ENCODE measurements around the gene HOXA1.

The HOXA1 gene

GRCh38 chr7:27116962-27117886 is 21.4 kb upstream of the HOXA1 start:
- no peak for DNase-seq (ENCODE audit: low spot score)

- no peak for DNase-seq (ENCODE audit: low spot score)
Observed at GRCh38 chr7:27116031-27116961, 20.5 kb upstream of the HOXA1 start.

DNA sequence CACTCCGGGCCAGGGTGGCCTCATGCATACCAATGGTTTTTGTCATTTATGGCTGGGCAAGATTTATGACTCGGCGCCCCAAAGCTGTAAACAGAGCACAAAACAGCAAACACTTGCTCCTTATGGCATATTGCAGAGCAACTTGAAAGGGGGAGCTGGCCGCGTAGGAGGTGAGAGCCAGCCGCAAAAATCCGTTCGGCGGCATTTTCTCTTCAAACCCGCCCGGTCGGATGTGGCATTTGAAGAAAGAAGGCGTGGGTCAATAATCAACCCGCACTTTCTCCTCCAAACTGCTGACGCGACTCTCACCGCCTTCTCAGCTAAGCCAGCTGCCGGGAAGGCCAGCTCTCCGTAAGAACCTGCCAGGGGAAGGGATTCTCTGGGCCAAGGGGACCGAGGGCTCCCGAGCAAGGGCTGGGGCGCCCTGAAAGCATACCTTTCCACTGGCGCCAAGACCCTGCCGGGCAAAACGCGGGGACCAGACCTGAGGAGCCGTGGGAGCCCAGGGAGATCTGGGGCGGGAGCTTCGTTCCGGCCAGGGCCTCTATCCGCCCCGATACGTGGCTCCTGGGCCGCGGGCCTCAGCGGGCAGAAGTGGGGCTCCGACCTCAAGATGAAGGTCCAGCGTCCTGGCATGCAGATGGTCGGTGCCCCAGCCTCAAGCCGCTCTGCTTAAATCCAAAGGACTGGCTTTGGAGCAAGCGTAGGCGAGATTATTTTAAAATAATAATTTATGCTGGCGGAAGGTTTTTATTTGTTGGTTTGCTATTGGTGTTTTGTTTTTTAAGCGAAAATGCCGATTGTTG is 19.6 kb upstream of the HOXA1 start:
- DNase-seq (ENCODE audit: low spot score) = no peak

DNA sequence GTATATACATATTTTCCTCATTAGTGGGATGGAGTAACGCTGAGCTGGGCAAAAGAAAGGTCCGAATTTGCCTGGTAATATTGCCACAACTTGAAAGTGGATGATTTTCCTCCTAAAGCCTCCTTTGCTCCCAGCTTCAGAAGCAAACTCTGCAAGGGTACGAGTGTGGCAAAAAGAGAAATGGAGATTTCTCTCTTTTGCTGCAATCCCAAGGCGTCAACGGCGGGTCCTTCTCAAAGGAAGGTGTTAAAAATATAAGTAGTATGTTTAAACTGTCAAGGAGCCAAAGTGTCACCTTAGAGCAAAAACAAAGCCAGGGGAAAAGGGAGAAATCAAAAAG is 19.1 kb upstream of the HOXA1 start:
- no peak for DNase-seq (ENCODE audit: low spot score)

DNA sequence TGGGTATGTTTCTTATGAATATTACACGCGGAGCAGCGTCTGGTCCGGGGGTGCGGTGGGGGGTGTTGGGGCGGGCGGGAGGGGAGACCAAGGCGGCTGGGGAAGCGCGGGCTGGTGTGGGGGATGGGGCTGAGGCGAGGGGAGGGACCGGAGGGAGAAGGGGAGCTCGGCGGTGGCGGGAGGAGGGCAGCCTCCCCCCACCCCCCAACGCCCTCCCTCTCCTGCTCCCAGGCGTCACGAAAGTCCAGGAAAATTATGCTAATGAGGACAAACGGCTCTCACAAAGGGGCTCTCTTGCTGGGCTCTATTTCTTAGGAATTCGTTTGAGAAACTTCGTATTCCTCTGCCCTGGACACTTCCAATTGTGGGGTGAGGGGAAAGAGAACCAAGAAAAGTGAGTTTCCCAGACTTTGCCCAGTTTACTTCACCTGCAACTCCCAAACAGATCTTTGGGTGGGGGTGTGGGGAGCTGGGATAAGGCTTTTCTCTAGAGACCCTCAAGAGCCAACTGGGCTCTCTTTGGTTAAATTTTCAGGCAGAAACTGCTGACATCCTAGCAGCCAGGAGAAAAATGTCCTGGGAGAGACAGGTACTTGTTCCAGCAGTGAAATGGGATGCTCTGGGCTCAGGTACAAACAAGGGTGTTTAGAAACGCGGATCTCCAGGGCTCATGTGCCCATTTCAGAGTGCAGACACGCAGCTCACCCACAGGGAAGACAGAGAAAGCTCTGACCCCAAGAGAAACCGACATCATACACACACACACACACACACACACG is 18.4 kb upstream of the HOXA1 start:
- no peak for DNase-seq (ENCODE audit: low spot score)

DNA sequence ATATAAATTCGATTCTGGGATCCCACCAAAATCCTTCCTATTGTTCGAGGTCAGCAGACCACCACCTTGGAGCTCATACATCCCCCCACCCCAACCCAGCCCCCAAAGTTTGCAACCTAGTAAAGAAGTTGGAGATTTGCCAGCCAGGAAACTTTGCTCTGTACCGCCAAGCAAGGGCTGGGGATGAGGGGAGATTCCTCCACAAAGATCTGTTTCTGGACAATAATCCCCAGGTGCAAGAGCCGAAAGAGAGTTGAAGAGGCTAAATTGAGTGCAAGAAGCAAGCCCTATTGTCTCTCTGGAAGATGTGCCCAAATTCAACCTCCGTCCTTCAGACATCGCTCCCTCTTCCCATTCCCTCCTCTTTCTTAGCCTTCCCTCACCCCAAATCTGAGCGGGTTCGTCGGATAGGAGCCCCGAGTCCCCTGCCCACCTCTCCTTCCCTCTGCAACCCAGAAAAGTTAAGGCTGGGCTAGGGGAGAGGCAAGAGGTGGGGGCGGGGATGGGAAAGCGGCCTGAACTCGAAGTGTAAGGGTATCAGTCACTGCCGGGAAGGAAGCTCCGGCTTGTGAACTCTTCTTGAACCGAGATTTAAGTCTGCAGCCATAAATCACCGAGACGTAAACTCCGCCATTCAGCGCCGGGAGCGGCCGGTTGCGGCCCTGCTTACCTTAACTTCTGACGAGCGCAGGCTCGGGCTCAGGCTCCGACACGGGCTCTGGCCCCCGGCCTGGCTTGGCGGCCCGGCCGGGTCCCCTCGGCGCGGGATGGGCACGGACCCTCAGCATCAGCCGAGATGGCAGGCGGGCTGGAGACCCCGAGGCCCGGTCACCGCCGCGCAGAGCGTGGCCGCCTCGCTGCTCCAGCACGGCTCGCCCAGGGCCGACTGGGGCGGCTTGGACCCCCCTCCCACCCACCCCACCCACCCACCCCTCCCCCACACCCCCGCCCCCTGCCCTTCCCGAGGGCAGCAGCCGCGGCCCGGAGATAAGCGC is 17.5 kb upstream of the HOXA1 start:
- peak; percentile 18 for DNase-seq (ENCODE audit: low spot score)

- no peak for DNase-seq (ENCODE audit: low spot score)
Observed at GRCh38 chr7:27112361-27112760, 16.6 kb upstream of the HOXA1 start.

GRCh38 chr7:27111751-27112277 is 16.0 kb upstream of the HOXA1 start:
- no peak for DNase-seq (ENCODE audit: low spot score)

GRCh38 chr7:27111042-27111750 is 15.4 kb upstream of the HOXA1 start:
- no peak for DNase-seq (ENCODE audit: low spot score)

DNA sequence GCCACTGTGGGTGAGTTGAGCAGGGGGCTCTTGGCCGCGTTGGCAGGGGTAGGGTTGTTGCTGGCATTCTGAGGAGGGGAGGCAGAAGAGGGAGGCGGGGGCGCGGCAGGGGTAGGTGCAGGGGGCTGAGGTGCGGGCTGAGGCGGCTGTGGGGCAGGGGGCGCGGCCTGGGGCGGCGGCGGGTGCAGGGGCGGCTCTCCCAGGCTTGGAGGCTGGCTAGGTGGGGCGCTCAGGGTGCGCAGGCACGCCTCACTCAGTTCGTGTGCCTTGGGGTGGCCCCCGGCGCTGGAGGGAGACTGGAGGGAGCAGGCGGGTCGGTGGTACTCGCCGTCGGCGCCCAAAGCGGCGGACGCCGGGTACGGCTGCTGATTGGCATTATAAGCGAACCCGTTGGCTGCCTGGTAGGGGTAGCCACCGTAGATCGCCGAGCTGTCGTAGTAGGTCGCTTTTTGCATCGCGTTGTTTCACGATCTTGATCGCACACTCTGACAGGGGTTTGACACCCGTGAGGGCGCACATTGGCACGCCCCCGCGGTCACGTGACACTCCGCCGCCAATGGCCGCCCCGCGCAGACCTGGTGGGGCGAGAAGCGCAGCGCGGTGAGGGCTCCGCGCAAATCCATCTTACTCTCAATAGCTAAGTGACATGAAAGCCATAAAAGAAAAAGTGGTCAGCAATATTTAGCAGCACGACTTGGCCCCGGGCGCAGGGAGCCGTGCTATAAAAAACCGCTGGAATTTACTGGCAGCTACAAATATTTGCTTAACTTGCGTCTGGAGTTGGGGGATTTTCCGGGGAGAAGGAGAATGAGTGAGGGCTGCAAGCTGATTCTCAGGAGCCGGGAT is 14.6 kb upstream of the HOXA1 start:
- no peak for DNase-seq (ENCODE audit: low spot score)

DNA sequence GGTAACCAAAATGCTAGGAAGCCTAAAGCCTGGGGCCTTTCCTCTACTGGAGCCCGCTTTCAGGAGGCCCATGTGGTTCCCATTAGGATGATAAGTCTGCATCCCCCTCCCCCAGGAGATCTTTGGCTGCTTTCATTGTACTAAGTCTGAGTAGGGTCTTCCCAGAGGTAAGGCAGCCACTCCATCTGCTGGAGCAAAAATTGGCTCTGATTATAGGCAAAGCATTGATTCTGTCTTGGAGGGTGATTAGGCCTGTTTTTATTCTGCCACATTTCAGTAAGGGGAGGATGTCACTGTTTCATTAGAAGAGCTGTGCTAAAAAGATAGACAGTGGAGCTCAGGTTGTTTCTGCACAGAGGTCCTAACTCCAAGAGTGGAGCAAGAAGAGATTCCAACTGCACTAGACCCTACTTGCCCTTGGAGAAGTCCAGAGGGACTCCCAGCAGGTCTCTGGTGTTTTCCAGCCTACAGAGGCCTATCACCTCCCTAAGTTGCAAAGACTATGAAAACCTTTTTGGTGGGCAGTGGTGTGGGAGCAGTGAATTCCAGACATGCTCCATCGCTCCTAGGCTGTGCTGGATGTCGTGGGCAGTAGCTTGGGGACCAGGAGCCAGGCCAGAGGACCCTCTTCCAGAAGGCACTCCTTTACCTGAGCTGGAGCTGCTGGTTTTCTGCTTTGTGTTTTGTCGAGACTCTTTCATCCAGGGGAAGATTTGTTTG is 13.8 kb upstream of the HOXA1 start:
- DNase-seq (ENCODE audit: low spot score) = no peak

DNA sequence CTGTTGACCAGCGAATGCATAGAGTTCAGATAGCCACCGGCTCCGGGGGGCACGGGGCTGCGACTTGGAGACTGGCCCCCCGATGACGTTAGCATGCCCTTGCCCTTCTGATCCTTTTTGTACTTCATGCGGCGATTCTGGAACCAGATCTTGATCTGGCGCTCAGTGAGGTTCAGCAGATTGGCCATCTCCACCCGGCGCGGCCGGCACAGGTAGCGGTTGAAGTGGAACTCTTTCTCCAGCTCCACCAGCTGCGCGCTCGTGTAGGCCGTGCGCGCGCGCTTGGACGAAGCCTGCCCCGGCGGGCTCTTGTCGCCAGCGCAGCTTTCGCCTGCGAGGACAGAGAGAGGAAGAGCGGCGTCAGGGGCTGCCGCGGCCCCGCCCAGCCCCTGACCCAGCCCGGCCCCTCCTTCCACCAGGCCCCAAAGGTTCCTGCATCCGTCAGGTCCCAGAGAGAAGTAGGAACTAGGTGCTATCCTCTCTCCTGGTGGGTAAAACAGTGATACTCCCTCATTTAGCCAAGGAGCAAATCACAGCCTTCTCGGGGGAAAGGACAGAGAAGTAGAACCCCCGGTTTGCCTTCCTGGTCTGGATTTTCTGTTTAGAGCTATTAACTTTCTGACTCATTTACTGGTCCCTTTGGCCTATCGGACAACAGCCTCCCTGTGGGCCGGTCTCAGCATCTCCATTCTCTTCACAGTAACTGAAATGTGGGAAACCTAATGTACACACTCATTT is 12.8 kb upstream of the HOXA1 start:
- no peak for DNase-seq (ENCODE audit: low spot score)

DNA sequence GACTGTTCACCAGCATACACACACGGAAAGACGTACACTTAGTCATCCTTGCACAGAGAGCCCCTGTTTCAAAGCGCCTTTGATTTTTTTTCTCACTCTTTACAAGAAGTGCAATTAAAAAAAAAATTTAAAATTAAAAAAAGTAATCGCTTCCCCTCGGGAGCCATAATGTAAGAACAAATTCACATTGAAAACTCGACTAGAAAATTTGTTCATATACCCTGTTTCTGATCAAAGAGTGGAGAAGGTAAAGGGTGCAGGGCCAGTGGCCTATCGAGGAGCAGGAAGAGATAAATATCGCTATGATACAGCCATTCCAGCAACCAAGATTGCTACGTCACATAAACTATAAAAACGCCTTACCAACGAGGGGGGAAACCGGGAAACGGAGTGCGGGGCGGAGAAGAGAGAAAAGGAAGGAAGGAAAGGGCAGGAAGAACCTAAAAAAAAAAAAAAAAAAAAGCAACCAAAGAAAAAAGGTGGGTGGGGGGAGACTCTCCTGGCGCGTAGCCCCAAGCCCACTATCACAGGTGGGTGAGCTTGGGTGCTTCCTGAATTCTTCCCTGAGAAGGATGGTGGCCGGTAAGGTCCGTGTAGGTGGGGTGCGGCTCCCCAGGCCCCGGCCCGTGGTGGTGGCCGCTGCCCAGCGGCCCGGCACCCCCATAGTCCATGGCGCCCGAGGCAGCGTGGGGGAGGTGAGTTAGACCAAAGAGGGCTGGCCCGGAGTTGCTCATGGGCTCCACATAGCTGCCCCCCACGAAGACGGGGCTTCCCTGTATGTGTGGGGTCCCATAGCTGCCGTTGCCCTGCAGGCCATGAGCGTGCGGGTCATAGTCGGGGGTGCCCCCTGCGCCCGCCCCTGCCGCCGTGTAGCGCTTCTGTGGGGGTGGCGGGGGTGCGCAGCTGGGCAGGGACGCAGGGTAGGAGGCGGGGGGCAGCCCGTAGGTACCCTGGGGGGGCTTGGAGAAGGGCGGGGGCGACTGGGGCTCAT is 11.9 kb upstream of the HOXA1 start:
- no peak for DNase-seq (ENCODE audit: low spot score)

DNA sequence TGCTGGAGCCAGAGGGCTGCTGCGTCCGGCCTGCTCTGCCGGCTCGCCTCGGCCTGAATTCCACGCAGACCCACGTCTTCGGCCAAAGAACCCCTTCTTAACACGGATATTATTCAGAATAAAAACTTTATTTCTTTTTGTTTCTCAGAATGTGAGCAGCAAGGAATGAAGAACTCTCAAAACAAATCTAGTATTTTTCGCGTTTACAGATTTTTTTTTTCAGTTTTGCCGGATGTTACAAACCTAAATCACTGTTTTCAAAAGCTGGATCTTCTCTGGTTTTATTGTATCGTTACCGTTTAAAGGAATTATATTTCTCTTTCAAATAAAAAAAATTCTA is 11.1 kb upstream of the HOXA1 start:
- no peak for DNase-seq (ENCODE audit: low spot score)

GRCh38 chr7:27106181-27106900 is 10.5 kb upstream of the HOXA1 start:
- DNase-seq (ENCODE audit: low spot score) = no peak
